Measurements from ENCODE around the gene GDAP1L1.
"Not testable (repeated sequence)": the region's sequence is repeated elsewhere in the genome, so short reads cannot be mapped to it uniquely, and the experiment has no call there.

DNA sequence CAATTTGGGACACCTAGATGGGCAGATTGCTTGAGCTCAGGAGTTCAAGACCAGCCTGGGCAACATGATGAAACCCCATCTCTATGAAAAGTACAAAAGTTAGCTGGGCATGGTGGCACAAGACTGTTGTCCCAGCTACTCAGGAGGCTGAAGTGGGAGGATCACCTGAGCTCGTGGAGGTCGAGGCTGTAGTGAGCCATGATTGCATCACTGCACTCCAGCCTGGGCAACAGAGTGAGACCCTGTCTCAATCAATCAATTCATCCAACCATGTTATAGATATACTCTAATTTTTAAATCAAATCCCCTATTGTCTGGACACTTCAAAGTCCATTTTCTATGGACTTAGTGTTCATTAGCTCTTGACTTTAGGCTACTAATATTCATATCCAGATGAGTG is 10.3 kb upstream of the GDAP1L1 start:
- TF ChIP-seq EZH2 (IDR thresholded peaks at IDR 0.05; ENCODE audit: borderline replicate concordance, low read depth, low read length, poor library complexity, severe bottlenecking) = not testable (repeated sequence)
- TF ChIP-seq, protein P1, sequence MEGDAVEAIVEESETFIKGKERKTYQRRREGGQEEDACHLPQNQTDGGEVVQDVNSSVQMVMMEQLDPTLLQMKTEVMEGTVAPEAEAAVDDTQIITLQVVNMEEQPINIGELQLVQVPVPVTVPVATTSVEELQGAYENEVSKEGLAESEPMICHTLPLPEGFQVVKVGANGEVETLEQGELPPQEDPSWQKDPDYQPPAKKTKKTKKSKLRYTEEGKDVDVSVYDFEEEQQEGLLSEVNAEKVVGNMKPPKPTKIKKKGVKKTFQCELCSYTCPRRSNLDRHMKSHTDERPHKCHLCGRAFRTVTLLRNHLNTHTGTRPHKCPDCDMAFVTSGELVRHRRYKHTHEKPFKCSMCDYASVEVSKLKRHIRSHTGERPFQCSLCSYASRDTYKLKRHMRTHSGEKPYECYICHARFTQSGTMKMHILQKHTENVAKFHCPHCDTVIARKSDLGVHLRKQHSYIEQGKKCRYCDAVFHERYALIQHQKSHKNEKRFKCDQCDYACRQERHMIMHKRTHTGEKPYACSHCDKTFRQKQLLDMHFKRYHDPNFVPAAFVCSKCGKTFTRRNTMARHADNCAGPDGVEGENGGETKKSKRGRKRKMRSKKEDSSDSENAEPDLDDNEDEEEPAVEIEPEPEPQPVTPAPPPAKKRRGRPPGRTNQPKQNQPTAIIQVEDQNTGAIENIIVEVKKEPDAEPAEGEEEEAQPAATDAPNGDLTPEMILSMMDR (conservative IDR thresholded peaks at IDR 0.05; ENCODE audit: low read depth, low read length) = not testable (repeated sequence)

Data from A673 (cell line).